NK-92 treated with Interleukin-12 subunit alpha and Interleukin-12 subunit beta, amount 100 ng/mL, for 24 hours (cell line): ENCODE results near the gene TMA16.

Experiments
- DNase-seq: peaks from one replicate; lab custom pipeline; 2025; lab: John Stamatoyannopoulos, UW

The TMA16 gene

GRCh38 chr4:163563592-163563991, 69.1 kb downstream of the TMA16 start:
- DNase-seq = no peak

- DNase-seq = no peak
Measured at GRCh38 chr4:163564221-163564720, 69.8 kb downstream of the TMA16 start.

DNA sequence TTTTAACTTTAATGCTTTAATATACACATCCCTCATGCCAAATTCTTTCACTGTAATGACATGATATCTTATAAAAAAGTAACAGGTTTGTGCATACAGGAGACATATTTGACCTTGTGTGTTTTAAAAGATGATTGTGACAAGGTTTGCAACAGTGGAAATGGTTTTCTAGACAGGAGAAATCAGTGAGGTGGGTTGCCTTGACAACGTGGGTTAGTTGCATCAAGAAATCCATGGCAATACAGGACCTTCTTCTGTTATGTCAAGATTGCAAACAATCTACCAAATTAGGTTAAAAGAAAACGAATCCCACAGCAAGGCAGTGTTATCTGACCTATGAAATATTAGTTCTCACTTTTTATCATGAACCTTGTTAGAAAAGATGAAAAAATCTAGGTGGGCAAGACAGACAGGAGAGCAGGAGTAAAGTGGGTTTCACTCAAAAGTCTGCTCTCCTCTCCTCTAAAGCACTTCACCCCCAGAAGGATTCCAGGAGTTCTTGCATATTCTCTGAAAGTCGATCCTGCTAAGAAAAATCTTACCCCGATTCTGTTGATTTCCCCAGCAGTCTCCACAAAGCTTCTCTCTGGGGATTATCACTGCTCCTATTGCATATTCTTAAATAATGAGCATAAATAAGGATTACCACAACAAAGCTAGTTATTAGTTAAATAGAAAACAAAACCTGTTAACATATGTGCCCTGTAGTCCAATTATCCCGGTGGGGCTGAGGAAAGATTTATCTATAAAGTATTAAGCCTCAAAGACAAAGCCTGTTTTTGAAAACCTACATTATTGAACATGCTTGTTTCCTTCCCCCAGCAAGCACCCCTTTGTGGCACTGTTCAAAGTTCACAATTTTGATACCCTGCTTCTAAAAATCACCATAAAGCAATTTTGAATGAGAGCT, 71.0 kb downstream of the TMA16 start:
- DNase-seq = no peak

DNA sequence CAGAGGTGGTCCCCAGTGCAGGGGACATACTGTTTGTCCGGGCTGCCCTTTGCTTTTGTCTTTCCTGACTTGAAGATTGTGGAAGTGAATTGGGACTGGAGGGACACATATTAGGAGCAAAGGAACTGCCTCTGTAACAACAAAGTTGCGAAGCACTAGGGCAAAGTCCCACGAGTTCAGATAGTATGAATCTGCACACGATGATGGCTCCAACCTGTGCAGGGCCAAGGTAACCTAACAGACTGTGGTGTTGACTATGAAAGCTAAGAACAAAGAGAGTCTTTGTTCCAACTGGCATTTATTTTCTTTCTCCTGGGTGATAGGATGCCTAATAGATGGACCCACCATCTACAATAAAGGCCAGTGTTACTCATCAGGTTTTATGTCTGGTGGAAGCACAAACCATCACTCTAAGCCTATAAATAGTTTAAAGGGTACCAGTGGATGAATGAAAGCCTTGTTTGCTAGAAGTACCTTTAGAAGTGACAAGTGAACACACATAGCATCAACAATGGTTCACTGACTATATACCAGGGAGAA, 71.8 kb downstream of the TMA16 start:
- DNase-seq = no peak

GRCh38 chr4:163568843-163569242, 74.4 kb downstream of the TMA16 start:
- no peak for DNase-seq
